H1 (cell line): Measurements from ENCODE around the gene MYLK. TPM values are rescaled to one million over a fixed set of nuclear protein-coding genes. Genes with fewer than 3 reads are reported as not detected.

Experiments used
- CTCF ChIA-PET: fragments of 300-600 bp; sonication (Branson Sonifier 250); formaldehyde crosslinking; loops from one replicate; lab custom pipeline; 2021; ENCODE audit not compliant: partially characterized antibody; lab: Charles Lee
- POLR2A ChIA-PET: fragments of 300-600 bp; sonication (Branson Sonifier 250); formaldehyde crosslinking; loops from one replicate; lab custom pipeline; 2021; ENCODE audit warnings: inconsistent platforms; ENCODE audit not compliant: partially characterized antibody; lab: Charles Lee
- DNase-seq, 2 experiments: peaks; one replicate each; pipeline versions ENCODE4 v3.0.0 to v3.0.0-alpha.2; 2010 to 2022; ENCODE audit warnings: low spot score in 2 of 2, low read depth in 1 of 2, mixed read lengths in 1 of 2
- FAIRE-seq: peaks from 2 replicates; lab custom pipeline; 2011; peaks lifted over from hg19 to GRCh38; lab: Jason Lieb, UNC
- H2AFZ ChIP-seq: 2 replicates; pipeline ENCODE4 v1.8.1; 2012; ENCODE audit warnings: low read length, inconsistent platforms
- H2AK5ac ChIP-seq: 2 replicates; pipeline ENCODE4 v1.6.1; 2013; ENCODE audit warnings: low read depth, low read length
- H2BK120ac ChIP-seq: replicated peaks from 2 replicates; pipeline ENCODE3; 2013; ENCODE audit warnings: low read depth, low read length, inconsistent platforms
- H2BK12ac ChIP-seq: 2 replicates; pipeline ENCODE4 v1.6.1; 2013; ENCODE audit warnings: low read depth, low read length
- H2BK15ac ChIP-seq: 2 replicates; pipeline ENCODE4 v1.6.1; 2013; ENCODE audit warnings: low read length
- H2BK20ac ChIP-seq: 2 replicates; pipeline ENCODE4 v1.6.1; 2013; ENCODE audit warnings: low read length
- H2BK5ac ChIP-seq: 2 replicates; pipeline ENCODE4 v1.6.1; 2013; ENCODE audit warnings: low read depth, low read length
- H3K14ac ChIP-seq: 2 replicates; pipeline ENCODE4 v1.6.1; 2013; ENCODE audit warnings: inconsistent platforms; ENCODE audit not compliant: insufficient read length
- H3K18ac ChIP-seq: 2 replicates; pipeline ENCODE4 v1.6.1; 2013; ENCODE audit warnings: low read length; ENCODE audit errors: extremely low read depth
- H3K23ac ChIP-seq: 2 replicates; pipeline ENCODE4 v1.6.1; 2013; ENCODE audit warnings: inconsistent platforms; ENCODE audit not compliant: insufficient read length
- H3K23me2 ChIP-seq: 2 replicates; pipeline ENCODE4 v1.6.1; 2013; ENCODE audit warnings: low read depth, low read length
- H3K27ac ChIP-seq: 2 replicates; pipeline ENCODE4 v1.6.1; 2011; ENCODE audit warnings: low read depth, low read length, inconsistent platforms
- H3K27me3 ChIP-seq, 4 experiments: replicated peaks in 1 of 4; 1 replicate in 1 of 4; 2 replicates in 3 of 4; pipeline versions ENCODE4 v1.6.1 to v1.8.1; 2011 to 2013; ENCODE audit warnings: low read length in 3 of 4, mild to moderate bottlenecking in 3 of 4, inconsistent platforms in 2 of 4, mixed read lengths in 2 of 4, moderate library complexity in 1 of 4; ENCODE audit not compliant: control insufficient read depth in 3 of 4, insufficient read depth in 3 of 4; ENCODE audit errors: extremely low read depth in 1 of 4
- H3K36me3 ChIP-seq, 4 experiments: 2 replicates each; pipeline versions ENCODE4 v1.6.1 to v1.8.1; 2011 to 2013; ENCODE audit warnings: mild to moderate bottlenecking in 4 of 4, low read length in 3 of 4, moderate library complexity in 2 of 4, control low read depth in 1 of 4, inconsistent platforms in 1 of 4; ENCODE audit not compliant: insufficient read depth in 4 of 4, control insufficient read depth in 2 of 4
- H3K4ac ChIP-seq: replicated peaks from 2 replicates; pipeline ENCODE3; 2013; ENCODE audit warnings: low read length, low read depth, mixed read lengths, inconsistent platforms; ENCODE audit not compliant: insufficient read length
- H3K4me1 ChIP-seq, 4 experiments: replicated peaks in 1 of 4; 1 replicate in 1 of 4; 2 replicates in 3 of 4; pipeline versions ENCODE4 v1.6.1 to v1.8.1; 2011 to 2013; ENCODE audit warnings: low read length in 3 of 4, inconsistent platforms in 2 of 4, mixed read lengths in 1 of 4; ENCODE audit not compliant: insufficient read depth in 4 of 4, control insufficient read depth in 3 of 4
- H3K4me2 ChIP-seq, 2 experiments: 2 replicates each; pipeline versions ENCODE4 v1.6.1 to v1.8.1; 2011 to 2013; ENCODE audit warnings: low read depth in 2 of 2, low read length in 2 of 2, control low read depth in 1 of 2, inconsistent platforms in 1 of 2, mild to moderate bottlenecking in 1 of 2; ENCODE audit not compliant: insufficient read depth in 1 of 2
- H3K4me3 ChIP-seq, 4 experiments: fragments of 200-600, 300-600 bp in 1 of 4; sonication (generic), shearing (Covaris generic), sonication (Bioruptor Twin) in 1 of 4; 2 replicates each; pipeline versions ENCODE4 v1.5.1 to v1.8.1; 2011 to 2016; ENCODE audit warnings: low read length in 4 of 4, low read depth in 3 of 4, control low read depth in 2 of 4, inconsistent platforms in 2 of 4, mild to moderate bottlenecking in 2 of 4, mixed read lengths in 1 of 4, moderate library complexity in 1 of 4; ENCODE audit not compliant: insufficient read depth in 2 of 4; ENCODE audit errors: extremely low read depth in 1 of 4
- H3K56ac ChIP-seq: replicated peaks from 2 replicates; pipeline ENCODE3; 2013; ENCODE audit warnings: low read depth, mild to moderate bottlenecking, mixed read lengths, low read length, inconsistent platforms; ENCODE audit not compliant: insufficient read length
- H3K79me1 ChIP-seq: 2 replicates; pipeline ENCODE4 v1.6.1; 2013; ENCODE audit warnings: low read depth, low read length, control low read depth
- H3K79me2 ChIP-seq, 2 experiments: 2 replicates each; pipeline versions ENCODE4 v1.6.1 to v1.8.1; 2012 to 2013; ENCODE audit warnings: low read length in 2 of 2, mild to moderate bottlenecking in 2 of 2, inconsistent platforms in 1 of 2; ENCODE audit not compliant: insufficient read depth in 2 of 2, control insufficient read depth in 1 of 2
- H3K9ac ChIP-seq, 4 experiments: replicated peaks in 1 of 4; 1 replicate in 1 of 4; 2 replicates in 3 of 4; pipeline versions ENCODE4 v1.6.1 to v1.8.1; 2011 to 2013; ENCODE audit warnings: low read depth in 3 of 4, low read length in 3 of 4, control low read depth in 2 of 4, mild to moderate bottlenecking in 2 of 4, moderate library complexity in 2 of 4, inconsistent platforms in 1 of 4; ENCODE audit errors: extremely low read depth in 1 of 4
- H3K9me3 ChIP-seq, 2 experiments: 2 replicates each; pipeline versions ENCODE4 v1.6.1 to v1.8.1; 2012 to 2013; ENCODE audit warnings: mild to moderate bottlenecking in 2 of 2, moderate library complexity in 2 of 2, control low read depth in 1 of 2, inconsistent platforms in 1 of 2, low read depth in 1 of 2, low read length in 1 of 2, mixed read lengths in 1 of 2; ENCODE audit not compliant: insufficient read depth in 2 of 2
- H4K20me1 ChIP-seq, 2 experiments: replicated peaks in 1 of 2; 2 replicates each; pipeline versions ENCODE3 to v1.8.1; 2011 to 2013; ENCODE audit warnings: inconsistent platforms in 2 of 2, low read length in 2 of 2, mild to moderate bottlenecking in 1 of 2; ENCODE audit not compliant: insufficient read depth in 2 of 2, control insufficient read depth in 1 of 2
- H4K5ac ChIP-seq: 2 replicates; pipeline ENCODE4 v1.6.1; 2013; ENCODE audit warnings: low read length, low read depth, mixed read lengths, inconsistent platforms; ENCODE audit not compliant: insufficient read length
- H4K8ac ChIP-seq: 2 replicates; pipeline ENCODE4 v1.8.0; 2013; ENCODE audit warnings: mild to moderate bottlenecking, moderate library complexity, low read length, inconsistent platforms; ENCODE audit not compliant: insufficient read depth; ENCODE audit errors: extremely low read depth
- H4K91ac ChIP-seq: replicated peaks from 2 replicates; pipeline ENCODE3; 2013; ENCODE audit warnings: low read length, mixed read lengths, inconsistent platforms; ENCODE audit not compliant: insufficient read length
- CBX8 ChIP-seq: fragments of 300-800, 300-1000 bp; sonication (generic); IDR thresholded peaks from 2 replicates; pipeline ENCODE4 v1.7.1; 2016; ENCODE audit warnings: low read depth, low read length, borderline replicate concordance
- CREB1 ChIP-seq: IDR thresholded peaks from 2 replicates; pipeline ENCODE4 v1.6.1; 2012; ENCODE audit warnings: inconsistent platforms
- JUN ChIP-seq: IDR thresholded peaks from 2 replicates; pipeline ENCODE4 v1.6.1; 2011; ENCODE audit warnings: low read depth, mild to moderate bottlenecking, improper control_type of control experiment, low read length
- POU5F1 ChIP-seq: IDR thresholded peaks from 2 replicates; pipeline ENCODE4 v1.6.1; 2011; ENCODE audit warnings: low read depth, mild to moderate bottlenecking, low read length, moderate library complexity
- RFX5 ChIP-seq: IDR thresholded peaks from 2 replicates; pipeline ENCODE4 v1.6.1; 2011; ENCODE audit warnings: low read depth, low read length, improper control_type of control experiment, borderline replicate concordance
- RXRA ChIP-seq: IDR thresholded peaks from 2 replicates; pipeline ENCODE4 v1.6.1; 2011; ENCODE audit warnings: low read depth, mild to moderate bottlenecking, low read length, moderate library complexity; ENCODE audit not compliant: insufficient read depth
- SP1 ChIP-seq: IDR thresholded peaks from 2 replicates; pipeline ENCODE4 v1.6.1; 2011; ENCODE audit warnings: low read depth, low read length
- TAF7 ChIP-seq: optimal IDR thresholded peaks from 2 replicates; pipeline ENCODE3; 2011; ENCODE audit warnings: low read depth, mild to moderate bottlenecking, inconsistent platforms, low read length, moderate library complexity, borderline replicate concordance
- TCF12 ChIP-seq: IDR thresholded peaks from 2 replicates; pipeline ENCODE4 v1.6.1; 2011; ENCODE audit warnings: low read depth, mild to moderate bottlenecking, low read length
- TEAD4 ChIP-seq: IDR thresholded peaks from 2 replicates; pipeline ENCODE4 v1.6.1; 2012; ENCODE audit warnings: low read depth, low read length, inconsistent platforms, mixed read lengths
- WGBS, 2 experiments: shearing (Covaris generic) in 1 of 2; methylation state at CpG; one replicate each; pipeline versions ENCODE4 v1.1.6 to v1.1.7; 2013 to 2015; ENCODE audit warnings: low lambda C conversion rate in 2 of 2, mixed read lengths in 2 of 2, inconsistent platforms in 1 of 2, low coverage in 1 of 2, missing lambda C conversion rate in 1 of 2; ENCODE audit not compliant: insufficient replicate concordance in 2 of 2, insufficient coverage in 1 of 2, insufficient read length in 1 of 2; ENCODE audit errors: extremely low coverage in 1 of 2, missing lambda C conversion rate in 1 of 2; 5-methylcytosine and 5-hydroxymethylcytosine counted together
- polyA plus RNA-seq, 7 experiments: library from polyadenylated mRNA; depleted of rRNA in 3 of 7; stranded (reverse) in 5 of 7; unstranded in 2 of 7; fragments of >200 nt in 5 of 7; fragments of 200-250 nt in 2 of 7; gene quantifications; 1 replicate in 5 of 7; 2 replicates in 1 of 7; 4 replicates in 1 of 7; pipeline versions ENCODE4 v1.2.1 to v1.2.3, GENCODE V29; 2011 to 2013; ENCODE audit warnings: missing spikeins in 2 of 7, mixed read lengths in 2 of 7
- total RNA-seq: library from RNA; stranded (reverse); fragmentation: NEBNext Ultra II Directional; extraction: Animal tissue kit (Norgen Biotek cat#: 25700); gene quantifications from 2 replicates; pipeline ENCODE4 v1.2.1, GENCODE V29; 2021
- TF ChIP-seq, protein P1 (sequence below), 3 experiments: IDR thresholded peaks; 1 replicate in 2 of 3; 2 replicates in 1 of 3; pipeline versions ENCODE4 v1.5.1 to v1.6.1; 2011; ENCODE audit warnings: low read length in 3 of 3, mild to moderate bottlenecking in 3 of 3, inconsistent platforms in 2 of 3, low read depth in 1 of 3, moderate library complexity in 1 of 3; ENCODE audit not compliant: insufficient read depth in 1 of 3; ENCODE audit errors: control extremely low read depth in 1 of 3

Gene MYLK
- total and polyA plus RNA-seq, 2 of the 8 experiments (the other 6 are each of a cell fraction or from before 2014, with no cell fraction given): 11.6 to 21.3 TPM

DNA sequence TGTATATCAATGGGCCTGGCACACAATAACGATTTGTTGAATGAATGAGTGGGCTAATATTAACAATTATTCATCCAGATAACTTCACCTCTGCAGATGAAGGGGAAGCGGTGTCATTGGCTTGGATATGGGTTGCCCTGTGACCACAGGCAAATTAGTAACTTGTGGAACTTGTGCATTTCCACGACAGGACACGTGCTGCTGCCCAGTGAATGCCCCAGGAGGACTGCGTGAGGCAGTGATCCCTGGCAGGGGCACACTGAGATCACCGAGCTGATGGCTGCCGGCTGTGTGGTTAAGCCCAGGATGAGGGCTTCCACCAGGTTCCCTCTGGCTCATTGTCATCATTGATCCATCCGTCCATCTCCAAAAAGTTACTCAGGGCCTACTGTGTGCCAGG, 215.2 kb downstream of the MYLK start:
- H4K20me1 ChIP-seq: peaks cover 0 to 2% of the 10 kb centered on the region in 2 experiments
- no peaks in the 10 kb centered on the region for H3K4me1 ChIP-seq
- no peak for TF ChIP-seq POU5F1
- TF ChIP-seq TAF7: no peak
- no peak for TF ChIP-seq RFX5
- TF ChIP-seq, protein P1, sequence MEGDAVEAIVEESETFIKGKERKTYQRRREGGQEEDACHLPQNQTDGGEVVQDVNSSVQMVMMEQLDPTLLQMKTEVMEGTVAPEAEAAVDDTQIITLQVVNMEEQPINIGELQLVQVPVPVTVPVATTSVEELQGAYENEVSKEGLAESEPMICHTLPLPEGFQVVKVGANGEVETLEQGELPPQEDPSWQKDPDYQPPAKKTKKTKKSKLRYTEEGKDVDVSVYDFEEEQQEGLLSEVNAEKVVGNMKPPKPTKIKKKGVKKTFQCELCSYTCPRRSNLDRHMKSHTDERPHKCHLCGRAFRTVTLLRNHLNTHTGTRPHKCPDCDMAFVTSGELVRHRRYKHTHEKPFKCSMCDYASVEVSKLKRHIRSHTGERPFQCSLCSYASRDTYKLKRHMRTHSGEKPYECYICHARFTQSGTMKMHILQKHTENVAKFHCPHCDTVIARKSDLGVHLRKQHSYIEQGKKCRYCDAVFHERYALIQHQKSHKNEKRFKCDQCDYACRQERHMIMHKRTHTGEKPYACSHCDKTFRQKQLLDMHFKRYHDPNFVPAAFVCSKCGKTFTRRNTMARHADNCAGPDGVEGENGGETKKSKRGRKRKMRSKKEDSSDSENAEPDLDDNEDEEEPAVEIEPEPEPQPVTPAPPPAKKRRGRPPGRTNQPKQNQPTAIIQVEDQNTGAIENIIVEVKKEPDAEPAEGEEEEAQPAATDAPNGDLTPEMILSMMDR (IDR thresholded peaks at IDR 0.05; ENCODE audit: control extremely low read depth in 1 of 3, insufficient read depth in 1 of 3, low read depth in 1 of 3, low read length in 3 of 3): no peak
- no peak for TF ChIP-seq TEAD4
- TF ChIP-seq RXRA: no peak
- no peak for TF ChIP-seq CBX8
- no peak for TF ChIP-seq TCF12
- no peak for TF ChIP-seq SP1
- no peak for TF ChIP-seq CREB1
- no peak for TF ChIP-seq JUN
- H3K4ac ChIP-seq: no peak overlapping the region
- no peaks in the 10 kb centered on the region for H3K27me3 ChIP-seq
- H3K56ac ChIP-seq: no peak overlapping the region
- H2BK5ac ChIP-seq: no peak overlapping the region
- no peaks in the 10 kb centered on the region for H3K79me1 ChIP-seq
- no peak overlapping the region for H4K8ac ChIP-seq
- no peak overlapping the region for H2AFZ ChIP-seq
- CTCF ChIA-PET: interaction anchor here (20.1 to 32.0 kb wide), 2 partner anchors 21 to 27 kb away, joined by 355 to 1463 read pairs; no protein-coding TSS in a partner anchor
- H2AK5ac ChIP-seq: no peak overlapping the region
- no peaks in the 10 kb centered on the region for H3K79me2 ChIP-seq
- DNase-seq (no peak), FAIRE-seq (no peak)
- H2BK12ac ChIP-seq: no peak overlapping the region
- H2BK15ac ChIP-seq: no peak overlapping the region
- no peak overlapping the region for H4K5ac ChIP-seq
- H2BK20ac ChIP-seq: no peak overlapping the region
- no peaks in the 10 kb centered on the region for H3K9me3 ChIP-seq
- H3K36me3 ChIP-seq: no peaks in the 10 kb centered on the region; a peak in 1 of 8 replicates
- H3K14ac ChIP-seq: no peak overlapping the region
- H3K27ac ChIP-seq: no peak overlapping the region
- no peak overlapping the region for H4K91ac ChIP-seq
- H3K4me2 ChIP-seq: no peak overlapping the region
- H3K18ac ChIP-seq: no peak overlapping the region
- 91% methylated on average over 8 of the region's 8 CpGs; no CpG with 5 or more reads in 1 of the 2 experiments for WGBS, 2 experiments
- no peaks in the 10 kb centered on the region; the same call in 1 of the 2 replicates for H3K23me2 ChIP-seq
- POLR2A ChIA-PET: no interaction called here
- no peak overlapping the region for H2BK120ac ChIP-seq
- no peak overlapping the region for H3K4me3 ChIP-seq
- no peak overlapping the region for H3K9ac ChIP-seq
- no peak overlapping the region for H3K23ac ChIP-seq
